Tibial artery (tissue), 4 donors: ENCODE measurements around the gene RET.

Experiments
- DNase-seq, 2 donors: peaks; one replicate each; pipeline ENCODE4 v3.0.0-alpha.2; 2019
- H3K27ac ChIP-seq, 2 donors: fragments of 200-600 bp; sonication (generic) in 1 of 2; 1 replicate in 1 of 2; 2 replicates in 1 of 2; pipeline ENCODE4 v1.5.1; 2018 to 2019; ENCODE audit warnings: mild to moderate bottlenecking in 1 of 2
- H3K27me3 ChIP-seq, 2 donors: fragments of 200-600 bp; sonication (generic) in 1 of 2; one replicate each; pipeline versions ENCODE4 v1.5.1 to v1.6.0; 2016 to 2019
- H3K36me3 ChIP-seq, 3 donors: fragments of 200-600 bp; sonication (generic) in 2 of 3; one replicate each; pipeline ENCODE4 v1.5.1; 2016 to 2019; ENCODE audit warnings: mild to moderate bottlenecking in 2 of 3
- H3K4me1 ChIP-seq, 4 donors: fragments of 200-600 bp; sonication (generic) in 2 of 4; 1 replicate in 3 of 4; 2 replicates in 1 of 4; pipeline ENCODE4 v1.5.1; 2016 to 2019
- H3K4me3 ChIP-seq, 2 donors: fragments of 200-600 bp; sonication (generic) in 1 of 2; 1 replicate in 1 of 2; 2 replicates in 1 of 2; pipeline ENCODE4 v1.5.1; 2018 to 2019; ENCODE audit warnings: mild to moderate bottlenecking in 2 of 2
- H3K9me3 ChIP-seq, 3 donors: fragments of 200-600 bp; sonication (generic) in 1 of 3; one replicate each; pipeline ENCODE4 v1.5.1; 2016 to 2019
- intact Hi-C: fragments of 100-400 bp; cut with DNase I; formaldehyde crosslinking; loops from one replicate; pipeline ENCODE4 v1.15.0; 2023; ENCODE audit warnings: low total_unique reads
- TF ChIP-seq, protein P1 (sequence below), 2 experiments: fragments of 200-600 bp in 1 of 2; fragments of 450-650 bp in 1 of 2; IDR thresholded peaks; one replicate each; pipeline ENCODE4 v1.5.1; 2017 to 2019; ENCODE audit warnings: antibody characterized with exemption in 2 of 2, mild to moderate bottlenecking in 1 of 2, moderate library complexity in 1 of 2

RET gene

DNA sequence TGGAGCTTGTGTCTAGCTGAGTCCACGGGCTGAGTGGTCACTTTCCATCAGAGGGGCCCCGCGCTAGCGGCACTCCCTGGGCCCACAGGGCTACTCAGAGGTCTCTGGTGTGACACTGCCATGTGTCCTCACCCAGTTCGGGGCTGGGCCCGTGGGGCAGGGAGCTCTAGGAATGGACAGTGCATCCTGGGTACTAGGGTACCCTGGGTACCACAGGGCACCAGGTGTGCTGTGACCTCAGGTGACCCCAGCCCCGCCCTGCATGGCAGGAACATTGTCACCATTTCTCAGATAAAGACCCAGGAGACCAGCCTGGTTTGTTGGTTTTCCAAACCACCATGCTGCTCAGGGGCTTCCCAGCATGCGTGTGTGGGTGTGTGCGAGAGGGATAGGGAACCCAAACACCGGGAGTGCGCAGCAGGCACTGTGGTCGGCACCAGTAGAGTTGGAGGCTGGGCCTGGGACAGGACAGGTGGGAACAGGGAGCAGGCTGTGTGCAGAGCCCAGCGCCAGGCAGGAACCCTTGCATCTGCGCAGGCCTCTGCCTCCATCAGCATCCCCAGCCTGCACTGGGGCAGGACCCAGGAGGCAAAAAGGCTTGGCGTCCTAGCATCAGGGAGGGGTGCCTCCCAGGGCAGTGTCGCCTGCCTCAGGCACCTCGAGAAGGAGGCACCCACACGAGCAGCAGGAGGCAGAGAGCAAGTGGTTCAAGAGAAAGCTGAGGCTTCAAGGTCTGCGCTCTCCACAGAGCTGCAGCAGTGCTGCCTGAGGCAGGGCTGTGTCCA lies 42.0 kb downstream of the RET start:
- TF ChIP-seq, protein P1, sequence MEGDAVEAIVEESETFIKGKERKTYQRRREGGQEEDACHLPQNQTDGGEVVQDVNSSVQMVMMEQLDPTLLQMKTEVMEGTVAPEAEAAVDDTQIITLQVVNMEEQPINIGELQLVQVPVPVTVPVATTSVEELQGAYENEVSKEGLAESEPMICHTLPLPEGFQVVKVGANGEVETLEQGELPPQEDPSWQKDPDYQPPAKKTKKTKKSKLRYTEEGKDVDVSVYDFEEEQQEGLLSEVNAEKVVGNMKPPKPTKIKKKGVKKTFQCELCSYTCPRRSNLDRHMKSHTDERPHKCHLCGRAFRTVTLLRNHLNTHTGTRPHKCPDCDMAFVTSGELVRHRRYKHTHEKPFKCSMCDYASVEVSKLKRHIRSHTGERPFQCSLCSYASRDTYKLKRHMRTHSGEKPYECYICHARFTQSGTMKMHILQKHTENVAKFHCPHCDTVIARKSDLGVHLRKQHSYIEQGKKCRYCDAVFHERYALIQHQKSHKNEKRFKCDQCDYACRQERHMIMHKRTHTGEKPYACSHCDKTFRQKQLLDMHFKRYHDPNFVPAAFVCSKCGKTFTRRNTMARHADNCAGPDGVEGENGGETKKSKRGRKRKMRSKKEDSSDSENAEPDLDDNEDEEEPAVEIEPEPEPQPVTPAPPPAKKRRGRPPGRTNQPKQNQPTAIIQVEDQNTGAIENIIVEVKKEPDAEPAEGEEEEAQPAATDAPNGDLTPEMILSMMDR (IDR thresholded peaks at IDR 0.05), result no peak
- peak in 1 of 2 donors; percentile 63 for DNase-seq
- no peaks in the 10 kb centered on the region for H3K4me1 ChIP-seq
- no peaks in the 10 kb centered on the region for H3K9me3 ChIP-seq
- H3K27me3 ChIP-seq, result peaks cover 0 to 3% of the 10 kb centered on the region in 2 donors
- H3K36me3 ChIP-seq, result no peaks in the 10 kb centered on the region
- no peak overlapping the region for H3K27ac ChIP-seq
- intact Hi-C loops, result no loop called here
- no peak overlapping the region for H3K4me3 ChIP-seq

DNA sequence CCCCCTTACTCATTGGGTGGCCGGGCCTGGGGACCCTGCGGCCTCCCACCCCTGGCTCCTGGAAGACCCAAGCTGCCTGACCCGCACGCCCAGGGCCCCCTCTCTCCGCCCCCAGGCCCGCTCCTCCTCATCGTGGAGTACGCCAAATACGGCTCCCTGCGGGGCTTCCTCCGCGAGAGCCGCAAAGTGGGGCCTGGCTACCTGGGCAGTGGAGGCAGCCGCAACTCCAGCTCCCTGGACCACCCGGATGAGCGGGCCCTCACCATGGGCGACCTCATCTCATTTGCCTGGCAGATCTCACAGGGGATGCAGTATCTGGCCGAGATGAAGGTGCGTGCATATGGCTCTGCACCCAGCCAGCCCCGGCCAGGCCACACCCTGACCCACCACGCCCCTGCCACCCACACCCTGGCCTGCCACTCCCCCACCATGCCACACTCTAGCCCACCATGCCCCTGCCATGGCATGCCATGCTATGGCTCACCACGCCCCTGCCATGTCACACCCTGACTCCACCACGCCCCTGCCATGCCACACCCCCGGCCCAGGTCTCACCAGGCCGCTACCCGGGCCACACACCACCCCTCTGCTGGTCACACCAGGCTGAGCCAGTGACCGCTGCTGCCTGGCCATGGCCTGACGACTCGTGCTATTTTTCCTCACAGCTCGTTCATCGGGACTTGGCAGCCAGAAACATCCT lies 42.7 kb downstream of the RET start:
- Histone ChIP-seq H3K36me3 (no peaks in the 10 kb centered on the region), H3K4me1 (no peaks in the 10 kb centered on the region), H3K9me3 (no peaks in the 10 kb centered on the region), H3K27ac (no peak overlapping the region), H3K4me3 (no peak overlapping the region), H3K27me3 (peaks cover 0 to 3% of the 10 kb centered on the region in 2 donors)
- DNase-seq, result peak; percentile 19 to 66
- TF ChIP-seq, protein P1 (IDR thresholded peaks at IDR 0.05), result no peak
- intact Hi-C loops, result no loop called here

DNA sequence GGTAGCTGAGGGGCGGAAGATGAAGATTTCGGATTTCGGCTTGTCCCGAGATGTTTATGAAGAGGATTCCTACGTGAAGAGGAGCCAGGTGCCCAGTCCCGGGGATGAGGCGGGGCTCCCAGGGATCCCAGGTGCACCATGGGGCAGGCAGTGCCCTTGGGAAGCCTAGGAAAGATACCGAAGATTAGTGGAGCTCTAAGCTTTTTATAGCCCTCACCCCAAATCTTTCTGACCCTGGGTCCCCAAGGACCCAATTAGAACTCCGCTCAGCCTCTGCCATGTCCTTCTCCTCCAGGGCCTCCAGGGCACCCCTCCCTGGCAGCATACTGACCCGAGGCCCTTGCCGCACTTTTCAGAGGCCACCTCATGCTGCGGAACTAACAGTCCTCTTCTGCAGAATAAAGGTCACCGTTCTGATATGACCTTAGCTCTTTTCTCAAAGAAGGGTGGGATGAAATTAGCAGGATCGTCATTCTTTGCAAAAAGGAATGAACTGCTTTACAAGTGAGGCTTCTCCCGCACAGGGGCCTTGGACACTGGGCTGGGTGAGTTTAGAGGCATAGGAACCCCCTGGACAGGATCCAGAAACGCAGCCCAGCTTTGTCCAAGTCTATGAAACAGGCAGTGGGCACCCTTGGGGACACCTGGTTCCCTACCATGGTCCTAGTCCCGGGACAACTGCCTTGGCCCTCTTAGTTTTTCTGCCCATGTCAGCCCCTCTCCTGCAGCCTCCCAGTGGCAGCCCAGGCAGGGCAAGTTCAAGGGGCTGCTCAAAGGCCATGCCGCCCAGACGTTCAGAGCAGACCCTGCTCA lies 43.5 kb downstream of the RET start:
- Histone ChIP-seq H3K4me3 (no peak overlapping the region), H3K36me3 (no peaks in the 10 kb centered on the region), H3K27ac (no peak overlapping the region), H3K9me3 (no peaks in the 10 kb centered on the region), H3K4me1 (no peaks in the 10 kb centered on the region), H3K27me3 (peaks cover 0 to 3% of the 10 kb centered on the region in 2 donors)
- intact Hi-C loops, result no loop called here
- TF ChIP-seq, protein P1 (IDR thresholded peaks at IDR 0.05), result no peak
- DNase-seq, result no peak

DNA sequence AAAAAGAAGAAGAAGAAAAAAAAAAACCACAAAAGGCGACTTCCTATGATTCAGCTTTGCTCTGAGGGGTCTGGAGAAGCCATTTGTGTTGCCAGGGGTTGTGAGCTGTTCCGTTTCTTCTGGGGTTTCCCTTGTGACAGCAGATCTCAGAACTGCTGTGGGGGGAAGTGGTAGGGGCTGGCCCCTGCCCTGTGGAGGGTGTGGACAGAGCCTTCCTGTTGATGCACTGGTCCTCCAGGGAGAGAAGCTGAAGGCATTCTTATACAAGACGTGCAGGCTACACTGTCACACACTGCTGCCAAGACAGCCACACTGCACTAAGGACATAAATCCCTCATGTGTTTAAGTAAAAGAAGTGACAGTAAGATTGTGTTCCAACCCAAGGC lies 44.1 kb downstream of the RET start:
- Histone ChIP-seq H3K27ac (no peak overlapping the region), H3K4me1 (no peaks in the 10 kb centered on the region), H3K27me3 (peaks cover 0 to 3% of the 10 kb centered on the region in 2 donors), H3K4me3 (no peak overlapping the region), H3K9me3 (no peaks in the 10 kb centered on the region), H3K36me3 (no peaks in the 10 kb centered on the region)
- peak; percentile 55 to 73 for DNase-seq
- TF ChIP-seq, protein P1 (IDR thresholded peaks at IDR 0.05), result no peak
- intact Hi-C loops, result no loop called here

DNA sequence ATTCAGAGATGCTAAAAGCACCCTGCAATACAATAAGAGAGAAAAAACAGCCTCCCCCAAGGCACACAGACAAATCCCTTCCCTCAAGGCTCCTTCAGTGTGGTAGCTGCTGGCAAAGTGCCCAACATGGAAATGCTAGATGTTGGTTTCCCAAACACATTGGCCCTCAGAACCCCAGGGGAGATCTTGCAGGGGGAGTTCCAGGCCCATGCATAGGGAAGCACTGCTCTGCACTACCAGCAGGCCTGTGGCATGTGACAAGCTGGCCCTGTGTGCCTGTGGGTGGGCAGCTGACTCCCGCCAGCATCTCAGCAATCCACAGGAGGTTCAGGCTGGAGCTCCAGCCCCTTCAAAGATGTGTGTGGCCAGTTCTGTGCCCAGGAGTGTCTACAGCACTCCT lies 44.6 kb downstream of the RET start:
- intact Hi-C loops, result no loop called here
- Histone ChIP-seq H3K27ac (no peak overlapping the region), H3K4me3 (no peak overlapping the region), H3K27me3 (peaks cover 0 to 3% of the 10 kb centered on the region in 2 donors), H3K9me3 (no peaks in the 10 kb centered on the region), H3K4me1 (no peaks in the 10 kb centered on the region), H3K36me3 (no peaks in the 10 kb centered on the region)
- TF ChIP-seq, protein P1 (IDR thresholded peaks at IDR 0.05), result no peak
- peak in 1 of 2 donors; percentile 69 for DNase-seq
